Measurements from ENCODE around the gene NINJ1. TPM values are rescaled to one million over a fixed set of nuclear protein-coding genes. Genes with fewer than 3 reads are reported as not detected.
A peak's percentile ranks its signal among the peaks of the same experiment; 100 is the strongest.

NINJ1 gene
- total and polyA plus RNA-seq, 2 of the 13 experiments (the other 11 are each of a cell fraction or from before 2014, with no cell fraction given): 81.2 to 92.1 TPM

DNA sequence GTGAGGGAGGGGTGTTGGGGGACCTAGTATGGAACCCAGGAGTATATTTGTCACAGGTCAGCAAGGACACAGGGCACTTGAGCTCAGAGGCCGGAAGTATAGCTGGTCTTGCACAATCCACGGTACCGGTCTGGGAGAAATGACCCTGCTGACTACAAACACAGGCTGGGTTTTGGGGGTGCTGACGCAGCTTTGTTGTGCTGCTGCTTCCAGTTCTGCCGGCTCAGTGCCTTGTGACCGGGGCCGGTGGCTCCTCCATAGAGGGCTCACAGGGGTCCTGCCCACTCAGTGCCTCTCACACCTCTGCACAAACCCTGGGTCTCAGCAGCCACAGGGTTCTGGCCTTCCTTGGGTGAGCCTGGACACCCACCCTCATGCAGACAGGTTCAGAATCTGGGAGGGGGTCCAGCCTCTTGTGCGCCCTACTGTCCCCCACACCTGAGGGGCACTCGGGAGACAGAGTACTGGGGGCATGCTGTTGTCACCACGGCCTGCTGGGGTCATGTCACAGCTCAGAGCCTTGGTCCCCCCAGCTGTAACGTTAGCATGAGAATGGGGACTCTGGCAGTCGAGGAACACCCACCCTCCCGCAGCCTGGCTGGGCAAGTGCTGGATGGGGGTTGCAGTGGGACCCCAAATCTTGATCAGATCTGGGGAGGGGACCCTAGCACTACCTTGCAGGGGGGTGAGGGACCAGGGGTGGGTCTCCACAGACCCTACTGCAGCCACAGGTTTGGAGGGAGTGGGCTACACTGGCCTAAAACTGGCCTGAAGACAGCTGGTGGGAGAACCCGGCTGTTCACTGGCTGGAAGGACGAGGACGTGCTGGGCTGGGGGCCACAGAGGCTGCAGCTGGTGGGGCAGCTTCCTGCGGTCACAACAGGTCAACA is 17.7 kb downstream of the NINJ1 start (continued):
- TF ChIP-seq, protein P1, sequence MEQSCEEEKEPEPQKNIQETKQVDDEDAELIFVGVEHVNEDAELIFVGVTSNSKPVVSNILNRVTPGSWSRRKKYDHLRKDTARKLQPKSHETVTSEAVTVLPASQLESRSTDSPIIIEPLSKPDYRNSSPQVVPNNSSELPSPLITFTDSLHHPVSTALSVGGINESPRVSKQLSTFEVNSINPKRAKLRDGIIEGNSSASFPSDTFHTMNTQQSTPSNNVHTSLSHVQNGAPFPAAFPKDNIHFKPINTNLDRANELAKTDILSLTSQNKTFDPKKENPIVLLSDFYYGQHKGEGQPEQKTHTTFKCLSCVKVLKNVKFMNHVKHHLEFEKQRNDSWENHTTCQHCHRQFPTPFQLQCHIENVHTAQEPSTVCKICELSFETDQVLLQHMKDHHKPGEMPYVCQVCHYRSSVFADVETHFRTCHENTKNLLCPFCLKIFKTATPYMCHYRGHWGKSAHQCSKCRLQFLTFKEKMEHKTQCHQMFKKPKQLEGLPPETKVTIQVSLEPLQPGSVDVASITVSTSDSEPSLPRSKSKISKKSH (CRISPR knock-in tag; IDR thresholded peaks at IDR 0.05; ENCODE audit: borderline replicate concordance): no peak; the same call in 1 of the 2 replicates
- TF ChIP-seq ZNF274 (CRISPR knock-in tag; IDR thresholded peaks at IDR 0.05): no peak
- TF ChIP-seq, protein P2, sequence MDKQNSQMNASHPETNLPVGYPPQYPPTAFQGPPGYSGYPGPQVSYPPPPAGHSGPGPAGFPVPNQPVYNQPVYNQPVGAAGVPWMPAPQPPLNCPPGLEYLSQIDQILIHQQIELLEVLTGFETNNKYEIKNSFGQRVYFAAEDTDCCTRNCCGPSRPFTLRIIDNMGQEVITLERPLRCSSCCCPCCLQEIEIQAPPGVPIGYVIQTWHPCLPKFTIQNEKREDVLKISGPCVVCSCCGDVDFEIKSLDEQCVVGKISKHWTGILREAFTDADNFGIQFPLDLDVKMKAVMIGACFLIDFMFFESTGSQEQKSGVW (CRISPR knock-in tag; IDR thresholded peaks at IDR 0.05; ENCODE audit: borderline replicate concordance): no peak
- no peak for TF ChIP-seq GZF1 (CRISPR knock-in tag; IDR thresholded peaks at IDR 0.05)
- TF ChIP-seq ZNF333 (CRISPR knock-in tag; IDR thresholded peaks at IDR 0.05; ENCODE audit: borderline replicate concordance): no peak
- no peak for TF ChIP-seq MTF1 (CRISPR knock-in tag; IDR thresholded peaks at IDR 0.05)
- TF ChIP-seq EZH2 (conservative IDR thresholded peaks at IDR 0.05; ENCODE audit: low read depth, low read length): no peak
- TF ChIP-seq, protein P3, sequence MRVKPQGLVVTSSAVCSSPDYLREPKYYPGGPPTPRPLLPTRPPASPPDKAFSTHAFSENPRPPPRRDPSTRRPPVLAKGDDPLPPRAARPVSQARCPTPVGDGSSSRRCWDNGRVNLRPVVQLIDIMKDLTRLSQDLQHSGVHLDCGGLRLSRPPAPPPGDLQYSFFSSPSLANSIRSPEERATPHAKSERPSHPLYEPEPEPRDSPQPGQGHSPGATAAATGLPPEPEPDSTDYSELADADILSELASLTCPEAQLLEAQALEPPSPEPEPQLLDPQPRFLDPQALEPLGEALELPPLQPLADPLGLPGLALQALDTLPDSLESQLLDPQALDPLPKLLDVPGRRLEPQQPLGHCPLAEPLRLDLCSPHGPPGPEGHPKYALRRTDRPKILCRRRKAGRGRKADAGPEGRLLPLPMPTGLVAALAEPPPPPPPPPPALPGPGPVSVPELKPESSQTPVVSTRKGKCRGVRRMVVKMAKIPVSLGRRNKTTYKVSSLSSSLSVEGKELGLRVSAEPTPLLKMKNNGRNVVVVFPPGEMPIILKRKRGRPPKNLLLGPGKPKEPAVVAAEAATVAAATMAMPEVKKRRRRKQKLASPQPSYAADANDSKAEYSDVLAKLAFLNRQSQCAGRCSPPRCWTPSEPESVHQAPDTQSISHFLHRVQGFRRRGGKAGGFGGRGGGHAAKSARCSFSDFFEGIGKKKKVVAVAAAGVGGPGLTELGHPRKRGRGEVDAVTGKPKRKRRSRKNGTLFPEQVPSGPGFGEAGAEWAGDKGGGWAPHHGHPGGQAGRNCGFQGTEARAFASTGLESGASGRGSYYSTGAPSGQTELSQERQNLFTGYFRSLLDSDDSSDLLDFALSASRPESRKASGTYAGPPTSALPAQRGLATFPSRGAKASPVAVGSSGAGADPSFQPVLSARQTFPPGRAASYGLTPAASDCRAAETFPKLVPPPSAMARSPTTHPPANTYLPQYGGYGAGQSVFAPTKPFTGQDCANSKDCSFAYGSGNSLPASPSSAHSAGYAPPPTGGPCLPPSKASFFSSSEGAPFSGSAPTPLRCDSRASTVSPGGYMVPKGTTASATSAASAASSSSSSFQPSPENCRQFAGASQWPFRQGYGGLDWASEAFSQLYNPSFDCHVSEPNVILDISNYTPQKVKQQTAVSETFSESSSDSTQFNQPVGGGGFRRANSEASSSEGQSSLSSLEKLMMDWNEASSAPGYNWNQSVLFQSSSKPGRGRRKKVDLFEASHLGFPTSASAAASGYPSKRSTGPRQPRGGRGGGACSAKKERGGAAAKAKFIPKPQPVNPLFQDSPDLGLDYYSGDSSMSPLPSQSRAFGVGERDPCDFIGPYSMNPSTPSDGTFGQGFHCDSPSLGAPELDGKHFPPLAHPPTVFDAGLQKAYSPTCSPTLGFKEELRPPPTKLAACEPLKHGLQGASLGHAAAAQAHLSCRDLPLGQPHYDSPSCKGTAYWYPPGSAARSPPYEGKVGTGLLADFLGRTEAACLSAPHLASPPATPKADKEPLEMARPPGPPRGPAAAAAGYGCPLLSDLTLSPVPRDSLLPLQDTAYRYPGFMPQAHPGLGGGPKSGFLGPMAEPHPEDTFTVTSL (CRISPR knock-in tag; IDR thresholded peaks at IDR 0.05; ENCODE audit: borderline replicate concordance): 0 out of 2 replicates have a peak, but pooled peaks have one; percentile 42
- no peak for TF ChIP-seq ZNF251 (CRISPR knock-in tag; IDR thresholded peaks at IDR 0.05)
- TF ChIP-seq, protein P4, sequence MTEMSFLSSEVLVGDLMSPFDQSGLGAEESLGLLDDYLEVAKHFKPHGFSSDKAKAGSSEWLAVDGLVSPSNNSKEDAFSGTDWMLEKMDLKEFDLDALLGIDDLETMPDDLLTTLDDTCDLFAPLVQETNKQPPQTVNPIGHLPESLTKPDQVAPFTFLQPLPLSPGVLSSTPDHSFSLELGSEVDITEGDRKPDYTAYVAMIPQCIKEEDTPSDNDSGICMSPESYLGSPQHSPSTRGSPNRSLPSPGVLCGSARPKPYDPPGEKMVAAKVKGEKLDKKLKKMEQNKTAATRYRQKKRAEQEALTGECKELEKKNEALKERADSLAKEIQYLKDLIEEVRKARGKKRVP (CRISPR knock-in tag; IDR thresholded peaks at IDR 0.05): no peak
- no peak for TF ChIP-seq AHR (CRISPR knock-in tag; IDR thresholded peaks at IDR 0.05)
- TF ChIP-seq EED (CRISPR knock-in tag; IDR thresholded peaks at IDR 0.05): no peak
- peak; percentile 55; the same call in 1 of the 2 replicates for TF ChIP-seq MEF2D (CRISPR knock-in tag; IDR thresholded peaks at IDR 0.05)
- no peak for TF ChIP-seq PTBP1 (IDR thresholded peaks at IDR 0.05; ENCODE audit: low read depth, low read length, poor library complexity, severe bottlenecking)
- TF ChIP-seq ZFP36L2 (CRISPR knock-in tag; IDR thresholded peaks at IDR 0.05): no peak
- TF ChIP-seq, protein P5, sequence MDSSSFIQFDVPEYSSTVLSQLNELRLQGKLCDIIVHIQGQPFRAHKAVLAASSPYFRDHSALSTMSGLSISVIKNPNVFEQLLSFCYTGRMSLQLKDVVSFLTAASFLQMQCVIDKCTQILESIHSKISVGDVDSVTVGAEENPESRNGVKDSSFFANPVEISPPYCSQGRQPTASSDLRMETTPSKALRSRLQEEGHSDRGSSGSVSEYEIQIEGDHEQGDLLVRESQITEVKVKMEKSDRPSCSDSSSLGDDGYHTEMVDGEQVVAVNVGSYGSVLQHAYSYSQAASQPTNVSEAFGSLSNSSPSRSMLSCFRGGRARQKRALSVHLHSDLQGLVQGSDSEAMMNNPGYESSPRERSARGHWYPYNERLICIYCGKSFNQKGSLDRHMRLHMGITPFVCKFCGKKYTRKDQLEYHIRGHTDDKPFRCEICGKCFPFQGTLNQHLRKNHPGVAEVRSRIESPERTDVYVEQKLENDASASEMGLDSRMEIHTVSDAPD (CRISPR knock-in tag; IDR thresholded peaks at IDR 0.05): no peak
- no peak for TF ChIP-seq ZNF232 (CRISPR knock-in tag; IDR thresholded peaks at IDR 0.05; ENCODE audit: borderline replicate concordance)
- peak; percentile 86 for TF ChIP-seq SAP130 (CRISPR knock-in tag; IDR thresholded peaks at IDR 0.05; ENCODE audit: low read depth)
